ENCODE measurements around the gene SMYD2. TPM values are rescaled to one million over a fixed set of nuclear protein-coding genes. Genes with fewer than 3 reads are reported as not detected.

SMYD2 gene
- total RNA-seq, 1 donor from 2014 or later, result 46.8 TPM

GRCh38 chr1:214386333-214386732 lies 105.4 kb downstream of the SMYD2 start:
- H3K27ac Mint-ChIP-seq, result no peak overlapping the region
- H3K9me3 Mint-ChIP-seq (ENCODE audit: low read depth), result no peaks in the 10 kb centered on the region
- DNase-seq (ENCODE audit: low spot score, unreplicated experiment), result no peak
- H3K27me3 Mint-ChIP-seq, result no peaks in the 10 kb centered on the region
- no peak for TF ChIP-seq CTCF (IDR thresholded peaks at IDR 0.05; ENCODE audit: unreplicated experiment)
- peaks cover 32% of the 10 kb centered on the region for H3K36me3 Mint-ChIP-seq (ENCODE audit: insufficient read depth)
- no peak overlapping the region for H3K4me3 Mint-ChIP-seq (ENCODE audit: low read depth)
- H3K4me1 Mint-ChIP-seq (ENCODE audit: low read depth), result peaks cover 7% of the 10 kb centered on the region
